VCaP (cell line): ENCODE results near the gene PRKACA.

Experiments
- H3K27ac ChIP-seq: fragments of 450-650 bp; 2 replicates; pipeline ENCODE4 v1.5.1; 2017
- CTCF ChIP-seq: fragments of 450-650 bp; conservative IDR thresholded peaks from 2 replicates; pipeline ENCODE4 v1.5.1; 2017; ENCODE audit warnings: mild to moderate bottlenecking, moderate library complexity

The PRKACA gene

GRCh38 chr19:14058182-14059092 lies 59.1 kb downstream of the PRKACA start:
- TF ChIP-seq CTCF: no peak
- no peak overlapping the region for H3K27ac ChIP-seq

- no peak for TF ChIP-seq CTCF
- H3K27ac ChIP-seq: no peak overlapping the region
Measured at GRCh38 chr19:14056741-14057356, 60.7 kb downstream of the PRKACA start.

DNA sequence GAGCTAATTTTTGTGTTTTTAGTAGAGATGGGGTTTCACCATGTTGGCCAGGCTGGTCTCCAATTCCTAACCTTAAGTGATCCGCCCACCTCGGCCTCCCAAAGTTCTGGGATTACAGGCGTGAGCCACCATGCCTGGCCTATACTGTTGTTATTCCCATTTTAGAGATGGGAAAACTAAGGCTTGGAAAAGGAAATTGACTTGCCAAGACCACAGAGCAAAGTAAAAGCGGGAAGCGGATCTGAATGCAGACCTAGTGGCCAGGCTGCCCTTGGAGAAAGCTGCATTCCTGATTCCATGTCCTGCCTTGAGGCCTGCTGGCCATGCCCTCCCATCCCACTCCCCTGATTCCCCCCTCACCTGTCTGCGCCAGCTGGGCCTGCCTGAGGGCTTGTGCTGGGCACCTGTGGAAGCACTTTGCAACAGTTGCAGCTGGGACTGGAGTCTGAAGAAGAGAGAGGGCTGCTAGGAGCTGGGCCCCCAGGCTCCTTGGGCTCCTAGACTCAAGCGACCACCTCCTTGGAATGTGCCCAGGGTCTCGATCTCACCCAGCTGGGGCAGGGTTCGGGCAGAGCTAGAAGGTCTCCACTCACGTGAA lies 61.4 kb downstream of the PRKACA start:
- H3K27ac ChIP-seq: no peak overlapping the region
- TF ChIP-seq CTCF: no peak

GRCh38 chr19:14055396-14055795 lies 62.2 kb downstream of the PRKACA start:
- TF ChIP-seq CTCF: no peak
- H3K27ac ChIP-seq: no peak overlapping the region

DNA sequence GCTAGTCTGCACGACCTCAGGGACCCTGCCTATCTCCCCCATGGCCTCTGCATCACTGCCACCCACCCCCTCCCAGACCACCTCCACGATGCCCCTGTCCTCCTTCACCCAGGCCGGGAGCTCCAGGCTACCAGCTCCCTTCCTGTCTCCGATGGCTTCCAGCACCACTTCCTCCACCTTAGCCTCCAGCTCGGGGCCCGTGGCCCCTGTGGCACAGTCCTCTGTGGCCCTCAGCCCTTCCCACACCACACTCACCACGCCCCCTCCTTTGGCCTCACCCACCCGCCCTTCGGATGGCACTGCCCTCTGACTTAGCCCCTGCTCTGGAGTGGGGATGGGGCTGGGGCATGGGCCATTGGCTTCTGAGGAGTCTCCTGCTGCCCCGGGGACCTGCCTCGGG lies 62.8 kb downstream of the PRKACA start:
- TF ChIP-seq CTCF: no peak
- no peak overlapping the region for H3K27ac ChIP-seq

DNA sequence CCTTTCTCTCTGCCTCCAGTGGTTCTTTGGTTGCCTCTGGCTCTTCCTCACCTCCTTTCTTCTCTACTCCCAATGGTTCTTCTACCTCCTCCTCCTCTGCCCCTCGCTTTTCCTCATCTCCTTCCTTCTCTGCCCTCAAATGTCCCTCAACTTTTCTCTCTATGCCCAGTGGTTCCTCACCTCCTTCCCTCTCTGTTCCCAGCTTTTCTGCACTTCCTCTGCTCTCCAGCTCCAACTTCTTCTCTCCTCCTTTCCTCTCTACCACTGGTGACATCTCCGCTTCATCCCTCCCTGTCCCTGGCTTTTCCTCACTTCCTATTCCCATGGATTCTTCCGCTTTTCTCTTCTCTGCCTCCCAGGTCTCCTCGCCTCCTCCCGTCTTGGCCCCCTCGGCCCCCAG lies 63.5 kb downstream of the PRKACA start:
- TF ChIP-seq CTCF: no peak

DNA sequence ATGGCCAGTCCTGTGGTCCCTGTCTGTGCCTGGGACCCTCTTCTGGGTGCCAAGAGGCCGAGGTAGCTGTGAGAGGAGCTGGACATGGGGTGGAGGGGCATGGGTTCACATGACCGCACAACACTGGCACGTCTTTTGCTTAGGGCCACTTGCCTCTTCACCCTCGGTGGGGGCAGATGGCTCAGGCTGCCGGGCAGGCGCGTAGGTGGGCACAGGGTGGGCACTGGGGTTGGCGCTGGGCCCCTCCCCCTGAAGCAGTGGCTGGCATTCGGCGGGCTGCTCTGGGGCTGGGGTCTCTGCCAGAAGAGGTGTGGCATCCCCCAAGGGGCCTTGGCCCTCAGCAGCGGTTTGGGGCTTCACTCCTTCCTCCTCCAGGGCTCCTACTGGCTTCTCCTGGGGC lies 64.1 kb downstream of the PRKACA start:
- H3K27ac ChIP-seq: no peak overlapping the region
- no peak for TF ChIP-seq CTCF

More for the DNA sequence above, 63.5 kb downstream of the PRKACA start:
- no peak overlapping the region for H3K27ac ChIP-seq
